PC-3 (cell line): ENCODE results near the gene MMP24OS. TPM values are rescaled to one million over a fixed set of nuclear protein-coding genes. Genes with fewer than 3 reads are reported as not detected.
"Not testable (repeated sequence)": the region's sequence is repeated elsewhere in the genome, so short reads cannot be mapped to it uniquely, and the experiment has no call there.

Source experiments
- ATAC-seq: fragments of 200-7000 bp; cut with Tn5 transposase; 2 replicates; pipeline ENCODE4 v1.9.1; 2020; ENCODE audit warnings: mild to moderate bottlenecking, moderate library complexity
- BruUV-seq: library from RNA; stranded (reverse); fragments of 400-500 nt; replicated peaks from 2 replicates; lab custom pipeline; 2021; lab: Mats Ljungman, UMichigan
- CTCF ChIA-PET: fragments of 300-600 bp; sonication (Branson Sonifier 250); formaldehyde crosslinking; loops from one replicate; lab custom pipeline; 2022; ENCODE audit warnings: antibody characterized with exemption; lab: Charles Lee
- POLR2A ChIA-PET: fragments of 300-600 bp; sonication (Branson Sonifier 250); formaldehyde crosslinking; loops from one replicate; lab custom pipeline; 2022; ENCODE audit warnings: antibody characterized with exemption; ENCODE audit not compliant: unreplicated experiment; lab: Charles Lee
- DNase-seq: peaks from one replicate; pipeline ENCODE4 v3.0.0-alpha.2; 2015
- H2AFZ ChIP-seq: fragments of 300-600 bp; sonication (generic); 2 replicates; pipeline ENCODE4 v1.6.0; 2016; ENCODE audit warnings: antibody characterized with exemption, low read length
- H3F3A ChIP-seq: fragments of 300-600 bp; sonication (generic); one replicate; pipeline ENCODE4 v1.6.0; 2017; ENCODE audit warnings: antibody characterized with exemption, low read length, control low read depth, mild to moderate bottlenecking; ENCODE audit not compliant: unreplicated experiment
- H3K27ac ChIP-seq: fragments of 300-600 bp; sonication (generic); 2 replicates; pipeline ENCODE4 v1.5.1; 2016; ENCODE audit warnings: mild to moderate bottlenecking, low read length
- H3K27me3 ChIP-seq: fragments of 300-600 bp; sonication (generic); 2 replicates; pipeline ENCODE4 v1.6.1; 2016; ENCODE audit warnings: low read length, mixed read lengths
- H3K36me3 ChIP-seq: fragments of 300-600 bp; sonication (generic); 2 replicates; pipeline ENCODE4 v1.6.1; 2016; ENCODE audit warnings: low read depth, mixed run types, low read length, mixed read lengths
- H3K4me1 ChIP-seq: fragments of 300-600 bp; sonication (generic); 2 replicates; pipeline ENCODE4 v1.5.1; 2016; ENCODE audit warnings: low read length; ENCODE audit not compliant: insufficient read depth
- H3K4me2 ChIP-seq: fragments of 300-600 bp; sonication (generic); 2 replicates; pipeline ENCODE4 v1.6.0; 2016; ENCODE audit warnings: low read length
- H3K4me3 ChIP-seq: fragments of 300-600 bp; sonication (generic); 2 replicates; pipeline ENCODE4 v1.5.1; 2016; ENCODE audit warnings: mild to moderate bottlenecking, low read length, mixed read lengths
- H3K79me2 ChIP-seq: fragments of 300-600 bp; sonication (generic); 2 replicates; pipeline ENCODE4 v1.6.1; 2017; ENCODE audit warnings: low read length, mixed read lengths
- H3K9ac ChIP-seq: fragments of 300-600 bp; sonication (generic); 2 replicates; pipeline ENCODE4 v1.6.0; 2016; ENCODE audit warnings: mild to moderate bottlenecking, low read length
- H3K9me2 ChIP-seq: fragments of 300-600 bp; sonication (generic); replicated peaks from 2 replicates; pipeline ENCODE4 v1.6.1; 2016; ENCODE audit warnings: mixed run types, low read length, mixed read lengths
- H3K9me3 ChIP-seq: fragments of 300-600 bp; sonication (generic); 2 replicates; pipeline ENCODE4 v1.6.1; 2016; ENCODE audit warnings: low read length, mixed read lengths
- H4K20me1 ChIP-seq: fragments of 300-600 bp; sonication (generic); 2 replicates; pipeline ENCODE4 v1.6.1; 2016; ENCODE audit warnings: low read length, mixed read lengths
- EZH2 ChIP-seq: fragments of 300-600 bp; sonication (generic); IDR thresholded peaks from one replicate; pipeline ENCODE4 v1.6.1; 2017; ENCODE audit warnings: antibody characterized with exemption, mild to moderate bottlenecking, low read length; ENCODE audit not compliant: unreplicated experiment
- EZH2phosphoT487 ChIP-seq: fragments of 300-600 bp; sonication (generic); IDR thresholded peaks from 2 replicates; pipeline ENCODE4 v1.6.1; 2018; ENCODE audit warnings: mild to moderate bottlenecking, antibody characterized with exemption, low read length, borderline replicate concordance
- intact Hi-C: fragments of 100-400 bp; cut with micrococcal nuclease; formaldehyde crosslinking; loops from 2 replicates; pipeline ENCODE4 v1.9.0; 2023
- total RNA-seq: library from RNA; depleted of rRNA; stranded (reverse); fragments of >200 nt; gene quantifications from 2 replicates; pipeline ENCODE4 v1.2.3, GENCODE V29; 2014
- TF ChIP-seq, protein P1 (sequence below): fragments of 300-600 bp; sonication (generic); conservative IDR thresholded peaks from 2 replicates; pipeline ENCODE4 v1.5.1; 2017; ENCODE audit warnings: antibody characterized with exemption, low read depth, mild to moderate bottlenecking, low read length

MMP24OS gene
- total RNA-seq, 1 experiment from 2014 or later: 19.5 TPM

DNA sequence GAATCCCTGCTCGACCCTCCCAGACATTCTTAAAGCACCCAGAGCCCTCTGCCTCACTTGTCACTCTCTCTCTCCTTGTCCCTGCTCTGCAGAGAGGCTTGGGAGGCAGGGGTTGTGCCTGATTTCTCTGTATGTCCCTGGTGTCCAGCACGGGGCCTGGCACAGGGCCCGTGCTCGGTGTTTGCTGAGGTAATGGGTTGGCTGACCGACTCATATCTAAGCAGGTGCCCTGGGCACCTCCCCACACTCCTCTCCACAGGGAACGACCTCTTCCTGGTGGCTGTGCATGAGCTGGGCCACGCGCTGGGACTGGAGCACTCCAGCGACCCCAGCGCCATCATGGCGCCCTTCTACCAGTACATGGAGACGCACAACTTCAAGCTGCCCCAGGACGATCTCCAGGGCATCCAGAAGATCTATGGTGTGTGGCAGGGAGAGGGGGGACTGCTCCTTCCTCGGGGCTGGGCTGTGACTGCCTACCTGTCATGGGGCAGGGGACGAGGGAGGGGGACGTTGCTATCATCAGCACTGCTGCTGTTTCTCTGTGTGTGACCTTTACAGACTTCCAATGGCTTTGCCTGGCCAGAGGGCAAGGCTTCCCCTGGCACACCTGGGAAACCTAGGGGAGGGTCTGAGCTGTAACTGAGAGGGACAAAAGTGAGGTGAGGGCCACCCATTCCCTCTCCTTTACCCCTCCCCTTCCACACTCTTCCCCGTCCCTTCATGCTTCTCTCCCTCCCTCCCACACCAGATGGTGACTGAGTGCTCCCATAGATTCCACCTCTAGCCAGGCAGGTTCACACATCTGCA, 14.2 kb downstream of the MMP24OS start:
- Histone ChIP-seq H3K36me3 (no peaks in the 10 kb centered on the region), H3F3A (no peaks in the 10 kb centered on the region), H3K4me2 (peak overlapping the region; percentile 68), H3K9me2 (no peaks in the 10 kb centered on the region), H3K9ac (no peak overlapping the region), H3K27ac (peak overlapping the region; percentile 32), H3K79me2 (no peaks in the 10 kb centered on the region), H3K9me3 (no peaks in the 10 kb centered on the region), H3K27me3 (no peaks in the 10 kb centered on the region), H3K4me3 (peak overlapping the region; percentile 26; the same call in 1 of the 2 replicates), H4K20me1 (no peaks in the 10 kb centered on the region), H2AFZ (peak overlapping the region; percentile 24; the same call in 1 of the 2 replicates), H3K4me1 (peaks cover 19% of the 10 kb centered on the region)
- BruUV-seq: TSS peak; percentile 52
- ATAC-seq: peak; percentile 61
- DNase-seq: peak; percentile 49
- ChIA-PET CTCF (interaction anchor here (0.6 to 2.7 kb wide), 8 partner anchors 14 to 308 kb away, joined by 3 to 26 read pairs (median 12); partner anchors contain the start of gene MMP24OS), POLR2A (interaction anchor here (0.6 kb wide), 2 partner anchors 70 to 191 kb away, joined by 15 to 25 read pairs; no protein-coding TSS in a partner anchor)
- TF ChIP-seq EZH2phosphoT487 (no peak), EZH2 (no peak)
- TF ChIP-seq, protein P1, sequence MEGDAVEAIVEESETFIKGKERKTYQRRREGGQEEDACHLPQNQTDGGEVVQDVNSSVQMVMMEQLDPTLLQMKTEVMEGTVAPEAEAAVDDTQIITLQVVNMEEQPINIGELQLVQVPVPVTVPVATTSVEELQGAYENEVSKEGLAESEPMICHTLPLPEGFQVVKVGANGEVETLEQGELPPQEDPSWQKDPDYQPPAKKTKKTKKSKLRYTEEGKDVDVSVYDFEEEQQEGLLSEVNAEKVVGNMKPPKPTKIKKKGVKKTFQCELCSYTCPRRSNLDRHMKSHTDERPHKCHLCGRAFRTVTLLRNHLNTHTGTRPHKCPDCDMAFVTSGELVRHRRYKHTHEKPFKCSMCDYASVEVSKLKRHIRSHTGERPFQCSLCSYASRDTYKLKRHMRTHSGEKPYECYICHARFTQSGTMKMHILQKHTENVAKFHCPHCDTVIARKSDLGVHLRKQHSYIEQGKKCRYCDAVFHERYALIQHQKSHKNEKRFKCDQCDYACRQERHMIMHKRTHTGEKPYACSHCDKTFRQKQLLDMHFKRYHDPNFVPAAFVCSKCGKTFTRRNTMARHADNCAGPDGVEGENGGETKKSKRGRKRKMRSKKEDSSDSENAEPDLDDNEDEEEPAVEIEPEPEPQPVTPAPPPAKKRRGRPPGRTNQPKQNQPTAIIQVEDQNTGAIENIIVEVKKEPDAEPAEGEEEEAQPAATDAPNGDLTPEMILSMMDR: no peak
- intact Hi-C loops: loop anchor here (2.0 to 10.0 kb wide), 2 partner anchors 49 to 429 kb away; no protein-coding TSS in a partner anchor

DNA sequence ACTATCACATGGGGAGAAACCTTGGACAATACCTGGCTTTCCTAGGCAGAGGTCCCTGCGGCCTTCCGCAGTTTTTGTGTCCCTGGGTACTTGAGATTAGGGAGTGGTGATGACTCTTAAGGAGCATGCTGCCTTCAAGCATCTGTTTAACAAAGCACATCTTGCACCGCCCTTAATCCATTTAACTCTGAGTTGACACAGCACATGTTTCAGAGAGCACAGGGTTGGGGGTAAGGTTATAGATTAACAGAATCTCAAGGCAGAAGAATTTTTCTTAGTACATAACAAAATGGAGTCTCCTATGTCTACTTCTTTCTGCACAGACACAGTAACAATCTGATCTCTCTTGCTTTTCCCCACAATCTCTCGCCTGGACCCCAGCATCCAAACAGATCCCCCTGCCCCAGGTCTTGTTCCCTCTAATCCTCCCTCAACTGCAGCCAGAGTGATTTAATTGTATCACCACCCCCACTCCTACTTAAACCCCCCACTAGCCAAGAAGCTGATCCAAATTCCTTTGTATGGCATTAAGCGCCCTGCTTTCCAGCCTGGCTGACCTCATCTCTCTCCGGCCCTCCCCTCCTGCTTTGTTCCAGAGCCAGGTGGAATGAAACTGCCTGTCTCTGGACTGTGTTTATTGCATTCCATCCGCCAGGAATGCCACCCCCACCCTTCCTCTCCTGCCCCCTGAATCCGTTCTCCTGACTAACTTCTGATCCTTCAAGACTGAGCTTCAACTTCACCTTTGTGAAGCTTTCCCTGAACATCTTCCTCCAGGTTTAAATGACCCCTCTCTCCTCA, 15.0 kb downstream of the MMP24OS start:
- not testable (repeated sequence) for H3K36me3 ChIP-seq, H3K9me2 ChIP-seq, H3K27me3 ChIP-seq, H4K20me1 ChIP-seq, H3K9ac ChIP-seq, H3K9me3 ChIP-seq, H3K79me2 ChIP-seq, H3F3A ChIP-seq
- ATAC-seq (peak; percentile 93), DNase-seq (peak; percentile 81)
- peak overlapping the region; percentile 24; the same call in 1 of the 2 replicates for H2AFZ ChIP-seq
- peak overlapping the region; percentile 32 for H3K27ac ChIP-seq
- intact Hi-C loops: loop anchor here (2.0 to 10.0 kb wide), 2 partner anchors 48 to 428 kb away; no protein-coding TSS in a partner anchor
- H3K4me2 ChIP-seq: peak overlapping the region; percentile 68
- peaks cover 19% of the 10 kb centered on the region for H3K4me1 ChIP-seq
- ChIA-PET CTCF (interaction anchor here (0.6 to 2.7 kb wide), 8 partner anchors 15 to 307 kb away, joined by 3 to 26 read pairs (median 12); partner anchors contain the start of gene MMP24OS), POLR2A (interaction anchor here (0.6 kb wide), 2 partner anchors 69 to 192 kb away, joined by 15 to 25 read pairs; no protein-coding TSS in a partner anchor)
- peak overlapping the region; percentile 26; the same call in 1 of the 2 replicates for H3K4me3 ChIP-seq
- TSS peak; percentile 13 for BruUV-seq

DNA sequence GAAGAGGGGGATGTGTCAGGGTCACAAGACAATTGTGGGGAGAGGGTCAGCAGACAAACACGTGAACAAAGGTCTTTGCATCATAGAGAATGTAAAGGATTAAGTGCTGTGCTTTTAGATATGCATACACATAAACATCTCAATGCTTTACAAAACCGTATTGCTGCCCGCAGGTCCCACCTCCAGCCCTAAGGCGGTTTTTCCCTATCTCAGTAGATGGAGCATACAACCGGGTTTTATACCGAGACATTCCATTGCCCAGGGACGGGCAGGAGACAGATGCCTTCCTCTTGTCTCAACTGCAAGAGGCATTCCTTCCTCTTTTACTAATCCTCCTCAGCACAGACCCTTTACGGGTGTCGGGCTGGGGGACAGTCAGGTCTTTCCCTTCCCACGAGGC, 15.6 kb downstream of the MMP24OS start:
- H4K20me1 ChIP-seq, H3K9me2 ChIP-seq, H3K27me3 ChIP-seq, H3K9me3 ChIP-seq, POLR2A ChIA-PET, H3K27ac ChIP-seq, DNase-seq, H2AFZ ChIP-seq, H3K36me3 ChIP-seq, H3K79me2 ChIP-seq, CTCF ChIA-PET, ATAC-seq, H3K4me2 ChIP-seq, H3F3A ChIP-seq, H3K4me3 ChIP-seq, BruUV-seq, H3K9ac ChIP-seq: not testable (repeated sequence)
- peaks cover 19% of the 10 kb centered on the region for H3K4me1 ChIP-seq
- intact Hi-C loops: loop anchor here (2.0 to 10.0 kb wide), 2 partner anchors 48 to 428 kb away; no protein-coding TSS in a partner anchor
